ENCODE results near the gene KLHL35.

The KLHL35 gene, protein sequence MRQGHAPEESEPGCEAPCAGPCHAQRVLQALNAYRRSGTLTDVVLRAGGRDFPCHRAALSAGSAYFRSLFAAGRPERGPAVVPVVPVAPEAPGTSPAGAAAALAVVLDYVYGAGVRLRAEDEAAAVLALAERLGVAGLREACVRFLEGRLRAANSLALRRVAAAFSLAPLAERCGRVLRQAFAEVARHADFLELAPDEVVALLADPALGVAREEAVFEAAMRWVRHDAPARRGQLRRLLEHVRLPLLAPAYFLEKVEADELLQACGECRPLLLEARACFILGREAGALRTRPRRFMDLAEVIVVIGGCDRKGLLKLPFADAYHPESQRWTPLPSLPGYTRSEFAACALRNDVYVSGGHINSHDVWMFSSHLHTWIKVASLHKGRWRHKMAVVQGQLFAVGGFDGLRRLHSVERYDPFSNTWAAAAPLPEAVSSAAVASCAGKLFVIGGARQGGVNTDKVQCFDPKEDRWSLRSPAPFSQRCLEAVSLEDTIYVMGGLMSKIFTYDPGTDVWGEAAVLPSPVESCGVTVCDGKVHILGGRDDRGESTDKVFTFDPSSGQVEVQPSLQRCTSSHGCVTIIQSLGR

DNA sequence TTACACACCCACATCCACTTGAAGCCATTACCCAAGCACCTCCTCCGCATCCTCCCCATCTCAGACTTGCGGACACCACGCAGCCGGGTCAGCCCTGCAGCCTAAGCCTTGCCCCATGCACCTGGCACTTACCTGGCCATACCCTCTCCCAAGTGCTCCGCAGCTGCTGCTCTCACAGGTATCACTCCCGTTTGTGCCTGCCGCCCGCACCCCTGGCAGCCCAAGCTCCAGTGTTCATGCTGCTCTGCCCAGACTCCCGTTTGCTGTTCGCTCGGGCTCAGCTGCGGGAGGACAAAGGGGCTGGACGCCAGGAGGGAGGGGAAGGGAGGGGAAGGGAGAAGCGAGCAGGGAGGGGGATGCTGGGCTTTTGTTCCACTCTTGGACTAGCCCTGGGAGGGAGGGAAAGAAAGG is at the start of gene KLHL35:
Gene KLHL35 (minus strand): TSS at position 293 of the 411 bp plus-strand sequence. CDS start 2,574 bp downstream, outside the sequence.
- peak in 8 of 10 donors; percentile 40 to 92 (median 61) for DNase-seq
- intact Hi-C loops (cut with DNase I), result no loop called here

DNA sequence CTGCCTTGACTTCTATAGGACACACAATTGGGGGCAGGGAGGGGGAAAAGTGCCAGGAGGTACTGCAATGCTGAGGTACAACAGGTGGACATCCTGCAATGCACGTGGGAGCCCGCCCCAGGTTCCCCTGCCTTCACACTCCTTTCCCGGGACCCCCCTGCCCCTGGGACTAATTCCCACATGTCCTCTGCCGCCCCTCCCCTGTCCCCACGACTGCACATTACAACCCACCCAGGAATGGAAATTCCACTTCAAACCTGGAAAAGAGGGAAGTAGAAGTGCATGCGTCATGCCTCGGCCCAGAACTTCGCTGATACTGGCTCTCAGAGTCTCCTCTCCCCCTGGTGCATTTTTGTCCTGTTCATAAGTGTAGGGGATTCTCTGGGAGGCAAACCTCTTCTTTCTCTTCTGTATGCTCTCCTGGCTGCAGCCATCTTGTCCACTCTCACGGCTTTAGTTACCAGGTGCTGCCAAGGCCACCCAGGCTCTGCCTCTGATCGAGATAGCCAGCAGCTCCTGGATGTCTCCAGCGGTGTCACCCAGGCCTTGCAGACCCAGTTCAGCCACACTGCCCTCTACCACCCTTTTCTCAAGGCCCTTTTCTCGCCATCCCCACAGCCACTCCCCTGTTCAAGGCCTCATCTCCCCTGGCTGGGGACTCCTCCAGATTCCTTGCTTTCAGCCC is 49.1 kb upstream of the KLHL35 start:
- intact Hi-C loops (cut with DNase I), result no loop called here
- DNase-seq, result peak in 1 of 10 donors; percentile 47

DNA sequence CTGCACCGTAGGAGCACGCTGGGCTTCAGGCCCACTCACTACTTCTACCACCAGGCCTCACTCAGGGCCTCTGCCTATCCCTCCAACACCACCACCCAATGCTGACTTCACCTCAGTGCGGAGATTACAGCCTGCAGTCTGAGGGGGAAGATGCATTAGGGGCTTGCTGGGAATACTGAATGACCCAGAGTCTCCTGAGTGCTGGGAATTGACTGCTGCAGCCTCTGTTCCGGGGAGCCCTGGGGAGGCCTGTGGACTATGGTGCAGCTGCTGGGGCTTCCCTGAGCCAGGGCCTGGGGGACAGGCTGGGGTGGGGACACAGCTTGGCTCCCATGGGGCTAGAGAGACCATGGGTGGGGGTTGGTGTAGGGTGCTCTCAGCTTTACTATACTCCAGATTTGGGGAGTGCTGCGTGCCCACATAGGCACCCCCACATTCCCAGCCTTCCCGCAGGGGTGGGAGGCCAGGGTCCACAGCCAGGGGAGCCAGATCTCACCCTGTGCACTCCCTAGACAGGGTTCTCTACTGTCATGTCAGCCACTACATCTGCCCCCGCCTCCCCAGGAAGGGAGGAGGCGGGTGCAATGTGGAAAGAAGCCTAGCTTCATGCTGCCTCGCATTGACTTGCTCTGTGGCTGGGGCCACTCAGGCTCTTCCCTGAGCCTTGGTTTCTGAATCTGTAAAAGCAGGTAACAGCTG is 48.4 kb upstream of the KLHL35 start:
- intact Hi-C loops (cut with DNase I), result no loop called here
- DNase-seq, result peak in 1 of 10 donors; percentile 47

DNA sequence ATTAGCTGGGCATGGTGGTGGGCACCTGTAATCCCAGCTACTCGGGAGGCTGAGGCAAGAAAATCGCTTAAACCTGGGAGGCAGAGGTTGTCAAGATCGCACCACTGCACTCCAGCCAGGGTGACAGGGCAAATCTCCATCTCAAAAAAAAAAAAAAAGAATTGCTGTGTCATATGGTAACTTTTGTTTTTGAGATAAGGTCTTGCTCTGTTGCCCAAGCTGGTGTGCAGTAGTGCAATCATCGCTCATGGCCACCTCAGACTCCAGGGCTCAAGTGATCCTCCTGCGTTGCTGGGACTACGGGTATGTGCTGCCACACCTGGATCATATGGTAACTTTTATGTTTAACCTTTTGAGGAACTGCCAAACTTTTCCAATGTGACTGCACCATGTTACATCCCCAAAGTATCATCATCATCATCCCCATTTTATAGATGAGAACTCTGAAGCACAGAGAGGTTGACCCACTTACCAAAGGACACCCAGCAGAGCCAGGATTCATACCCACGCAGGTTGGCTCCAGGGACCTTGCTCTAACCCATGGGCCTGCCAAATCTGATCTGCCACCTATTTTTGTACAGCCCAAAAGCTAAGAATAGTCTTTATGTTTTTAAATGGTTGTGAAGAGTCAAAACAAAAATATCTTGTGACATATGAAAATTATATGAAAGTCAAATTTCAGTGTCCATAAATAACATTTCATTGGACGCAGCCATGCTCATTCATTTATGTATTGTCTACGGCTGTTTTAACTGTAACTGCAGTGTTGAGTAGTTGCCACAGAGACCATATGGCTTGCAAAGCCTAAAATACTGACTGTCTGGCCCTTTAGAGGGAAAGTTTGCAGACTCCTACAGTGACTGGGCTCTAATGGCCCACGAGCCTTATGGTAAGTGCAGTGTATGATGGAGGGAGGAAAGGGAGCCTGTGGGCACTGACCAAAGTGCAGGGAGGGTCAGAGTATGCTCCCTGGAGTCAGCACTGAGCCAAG is 47.5 kb upstream of the KLHL35 start:
- peak in 1 of 10 donors; percentile 24 for DNase-seq
- intact Hi-C loops (cut with DNase I), result no loop called here

DNA sequence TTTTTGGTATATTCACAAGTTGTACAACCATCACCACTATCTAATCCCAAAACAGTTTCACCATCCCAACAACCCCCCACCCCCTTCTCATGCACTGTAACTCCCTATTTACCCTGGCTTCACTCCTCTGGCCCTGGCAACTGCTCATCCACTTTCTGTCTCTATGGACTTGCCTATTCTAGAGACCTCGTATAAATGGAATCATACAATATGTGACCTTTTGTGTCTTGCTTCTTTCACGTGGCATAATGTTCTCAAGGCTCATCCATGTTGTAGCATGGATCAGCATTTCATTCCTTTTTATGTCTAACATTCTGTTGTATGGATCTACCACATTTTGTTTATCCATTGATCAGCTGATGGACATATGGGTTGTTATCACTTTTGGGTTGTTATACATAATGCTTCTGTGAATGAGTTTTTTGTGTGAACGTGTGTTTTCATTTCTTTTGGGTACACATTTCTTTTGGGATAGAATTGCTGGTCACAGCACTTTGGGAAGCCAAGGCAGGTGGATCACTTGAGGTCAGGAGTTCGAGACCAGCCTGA is 46.7 kb upstream of the KLHL35 start:
- intact Hi-C loops (cut with DNase I), result no loop called here

DNA sequence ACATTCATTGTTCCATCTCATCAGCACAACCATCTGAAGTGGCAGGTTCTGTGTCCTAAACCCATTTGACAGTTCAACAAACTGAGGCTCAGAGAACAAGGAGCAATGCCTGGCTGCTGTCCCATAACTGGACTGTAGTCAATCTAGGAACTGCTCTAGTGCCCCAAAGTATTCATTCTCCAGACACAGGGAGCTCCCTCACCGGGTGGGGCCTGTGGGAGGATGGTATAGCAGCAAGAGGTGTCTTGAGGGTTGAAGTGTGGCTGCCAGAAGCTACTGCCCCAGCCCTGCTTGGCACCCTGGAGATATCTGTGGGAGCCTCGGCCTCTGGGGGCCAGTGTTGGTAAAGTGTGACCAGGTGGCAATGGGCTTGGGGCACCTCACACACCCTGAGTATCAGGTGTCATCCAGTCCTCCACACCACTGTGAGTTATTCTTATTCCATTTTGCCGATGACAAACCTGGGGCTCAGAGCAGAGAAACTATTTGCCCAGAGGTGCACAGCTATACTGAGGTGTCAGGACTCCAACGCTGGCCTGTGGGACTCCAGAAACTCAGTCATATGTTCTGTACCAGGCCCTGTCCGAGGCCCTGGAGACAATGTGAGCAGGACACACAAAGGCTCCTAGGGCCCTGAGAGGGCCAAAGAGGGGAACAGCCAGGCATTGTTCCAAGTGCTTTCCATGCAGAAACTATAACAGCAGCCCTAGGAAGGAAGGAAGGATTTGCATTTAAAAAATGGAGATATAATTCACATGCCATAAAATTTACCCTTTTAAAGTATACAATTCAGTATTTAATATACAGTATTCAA is 46.0 kb upstream of the KLHL35 start:
- intact Hi-C loops (cut with DNase I), result no loop called here
- DNase-seq, result peak in 1 of 10 donors; percentile 54

More for the DNA sequence above, 46.7 kb upstream of the KLHL35 start:
- no peak for DNase-seq

DNA sequence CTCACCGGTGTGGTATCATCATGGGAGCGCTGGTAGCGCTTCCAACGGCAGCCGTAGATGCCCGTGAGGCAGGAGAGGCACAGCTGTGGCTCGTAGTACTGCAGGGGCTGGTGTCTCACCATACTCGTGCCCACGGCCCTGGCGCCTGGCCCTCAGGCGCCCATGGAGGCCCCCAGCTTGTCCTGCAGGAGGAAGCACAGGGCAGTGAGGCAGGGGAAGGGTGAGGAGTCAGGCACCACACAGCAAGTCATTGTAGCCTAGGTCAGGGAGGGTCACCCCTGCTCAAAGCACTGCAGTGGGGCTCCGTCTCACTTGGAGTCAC is 44.6 kb upstream of the KLHL35 start:
- intact Hi-C loops (cut with DNase I), result no loop called here
- DNase-seq, result peak in 1 of 10 donors; percentile 46

DNA sequence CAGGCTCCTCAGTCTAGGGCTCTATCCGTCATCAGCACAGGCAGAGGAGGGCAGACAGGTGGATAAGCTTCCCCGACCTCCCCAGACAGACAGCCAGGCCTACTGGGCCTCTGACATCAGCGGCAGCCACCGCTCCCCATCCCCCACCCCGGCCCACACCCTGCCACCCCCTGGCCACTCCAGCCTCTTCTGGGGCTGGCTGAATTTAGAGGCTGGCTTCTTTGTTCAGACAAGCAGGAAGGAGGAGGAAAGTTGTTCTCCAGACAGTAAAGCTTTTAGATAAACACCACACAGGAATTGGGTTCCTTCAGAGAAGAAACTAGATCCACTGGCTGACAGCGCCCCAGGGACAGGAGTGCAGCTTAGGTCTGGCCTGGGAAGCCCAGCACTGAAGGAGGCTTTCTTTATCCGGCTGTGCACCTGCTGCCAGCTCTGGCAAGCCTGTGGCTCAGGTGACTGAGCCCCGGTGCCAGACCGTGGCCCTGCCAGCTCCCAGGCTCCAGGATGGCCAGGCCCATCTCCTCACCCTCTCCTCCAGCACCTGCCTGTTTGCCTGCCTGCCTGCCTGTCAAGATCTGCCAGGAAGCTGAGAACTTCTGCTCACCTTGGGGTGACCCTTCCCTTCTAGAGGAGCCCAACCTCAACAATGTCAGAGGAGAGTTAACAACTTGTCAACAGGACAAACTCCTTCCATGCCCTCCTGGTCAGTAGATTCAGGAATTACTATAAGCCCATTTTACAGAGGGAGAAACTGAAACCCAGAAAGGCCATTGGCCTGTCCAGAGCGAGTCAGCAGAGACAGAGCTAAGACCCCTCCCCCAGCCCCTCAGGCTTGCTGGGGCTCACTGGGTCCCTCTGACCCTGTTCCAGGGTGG is 44.0 kb upstream of the KLHL35 start:
- peak in 1 of 10 donors; percentile 50 for DNase-seq
- intact Hi-C loops (cut with DNase I), result no loop called here

DNA sequence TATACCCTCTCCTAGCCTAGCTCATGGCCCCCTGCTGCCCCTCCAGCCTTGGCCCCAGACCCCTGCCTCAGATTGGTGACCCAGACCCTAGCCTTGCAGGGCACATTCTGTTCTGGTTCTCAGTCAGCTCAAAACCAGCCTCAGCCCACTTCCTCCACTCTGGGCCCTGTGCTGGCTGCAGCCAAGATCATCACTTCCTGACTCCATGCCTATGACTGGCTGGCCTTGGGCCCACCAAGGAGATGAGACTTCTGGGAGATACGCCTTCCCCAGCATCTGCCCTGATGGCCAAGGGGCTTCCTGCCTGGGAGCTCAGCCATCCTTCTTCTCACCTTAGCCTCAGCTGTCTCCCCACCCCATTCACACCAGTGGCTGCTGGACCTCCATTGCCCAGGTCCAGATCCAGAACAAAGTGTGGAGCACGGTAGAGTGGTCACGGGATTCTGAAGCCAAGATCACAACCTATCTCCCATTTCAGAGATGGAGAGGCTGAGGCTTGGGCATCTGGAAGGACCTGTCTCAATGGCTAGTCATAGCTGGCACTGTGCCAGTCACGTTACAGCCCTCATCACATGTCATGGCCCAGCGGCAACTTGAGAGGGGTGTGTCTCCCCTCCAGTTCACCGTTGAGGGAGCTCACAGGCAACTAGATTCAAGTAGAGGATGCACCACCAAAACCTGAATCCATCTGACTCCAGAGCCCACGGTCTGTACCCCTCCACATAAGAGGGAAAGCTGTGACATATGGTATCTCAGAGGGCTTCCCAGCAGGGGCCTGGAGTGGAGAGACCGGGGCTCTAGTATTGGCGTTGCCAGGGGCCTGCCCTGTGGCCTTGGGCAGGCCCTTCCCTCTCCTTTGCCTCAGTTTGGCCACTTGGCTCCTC is 43.0 kb upstream of the KLHL35 start:
- peak in 1 of 10 donors; percentile 57 for DNase-seq
- intact Hi-C loops (cut with DNase I), result no loop called here

DNA sequence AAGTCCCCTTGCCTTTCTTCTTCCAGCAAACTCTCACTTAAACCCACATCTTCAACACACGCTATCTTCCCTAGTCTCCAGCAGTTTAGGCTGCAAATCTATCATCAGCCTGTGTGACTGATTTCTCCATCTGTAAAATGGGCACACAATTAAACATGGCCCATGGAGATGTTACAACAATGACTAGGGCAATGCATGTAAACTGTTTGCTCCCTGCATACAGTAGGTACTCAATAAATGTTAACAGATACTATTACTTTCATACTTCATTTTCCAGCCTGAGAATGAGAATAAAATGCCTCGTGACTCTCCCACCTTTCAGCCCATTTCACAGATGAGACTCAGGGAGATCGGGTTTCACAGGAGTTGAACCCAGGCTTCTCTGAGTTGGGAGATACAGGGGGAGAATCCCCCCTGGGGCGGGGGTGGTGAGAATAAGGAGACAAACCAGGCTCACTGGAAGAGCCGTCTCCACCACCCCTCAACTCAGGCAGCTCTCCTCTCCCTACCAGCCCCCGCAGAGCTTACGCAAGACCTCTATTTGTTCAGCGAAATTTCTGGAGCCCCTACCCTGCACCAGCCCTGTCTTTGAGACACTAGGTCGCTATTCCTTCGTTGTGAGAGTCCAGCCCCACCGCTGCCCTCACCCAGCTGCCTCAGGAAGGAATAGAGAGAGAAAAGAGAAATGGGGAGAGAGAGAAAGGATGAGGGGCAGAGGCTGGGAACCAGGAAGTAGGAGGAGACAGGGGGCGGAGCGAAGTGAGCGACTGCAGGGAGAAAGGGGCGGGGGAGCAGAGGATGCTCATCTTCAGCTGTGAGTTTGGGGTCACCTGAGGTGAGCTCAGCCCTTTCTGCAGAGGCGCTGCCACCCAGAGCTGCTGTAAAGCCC is 42.1 kb upstream of the KLHL35 start:
- DNase-seq, result peak in 4 of 10 donors; percentile 21 to 88 (median 52)
- intact Hi-C loops (cut with DNase I), result no loop called here

DNA sequence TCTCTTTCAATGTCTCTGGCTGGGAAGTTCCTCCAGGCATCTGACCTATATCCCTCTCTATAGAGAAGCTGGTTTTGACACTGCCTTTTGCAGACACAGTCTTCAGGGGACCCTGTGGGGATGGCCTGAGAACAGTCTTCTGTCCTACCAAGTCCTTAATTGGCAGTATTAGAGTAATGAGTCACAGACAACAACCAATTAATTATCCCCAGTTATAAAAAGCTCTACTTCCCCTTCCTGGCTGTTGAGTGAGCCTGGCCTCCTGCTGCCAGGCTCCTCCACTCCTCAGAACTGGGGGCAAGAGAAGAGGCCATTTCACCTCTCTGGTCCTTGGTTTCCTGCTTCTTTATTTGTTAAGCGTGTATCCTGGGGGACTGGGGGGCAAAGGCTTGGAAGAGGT is 41.2 kb upstream of the KLHL35 start:
- intact Hi-C loops (cut with DNase I), result no loop called here

DNA sequence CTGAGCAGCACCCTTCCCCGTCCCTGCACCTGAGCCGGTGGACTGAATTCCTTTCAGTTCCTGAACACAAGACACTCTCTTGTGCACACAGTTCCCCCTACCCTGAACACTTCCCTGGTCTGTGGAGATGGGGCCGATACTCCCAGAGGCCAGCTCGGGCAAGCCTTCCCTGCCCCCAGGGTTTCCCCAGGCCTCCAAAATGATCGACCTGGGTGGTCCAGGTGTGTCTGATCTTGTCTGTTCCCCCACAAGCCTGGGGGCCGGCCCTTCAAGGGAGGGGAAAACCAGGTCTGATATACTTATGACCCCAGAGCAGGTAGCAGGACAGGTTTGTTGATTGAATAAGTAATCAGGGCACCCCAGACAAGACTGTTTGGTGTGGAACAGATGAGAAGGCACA is 40.7 kb upstream of the KLHL35 start:
- intact Hi-C loops (cut with DNase I), result no loop called here
- peak in 1 of 10 donors; percentile 31 for DNase-seq

More for the DNA sequence above, 41.2 kb upstream of the KLHL35 start:
- peak in 1 of 10 donors; percentile 0 for DNase-seq

DNA sequence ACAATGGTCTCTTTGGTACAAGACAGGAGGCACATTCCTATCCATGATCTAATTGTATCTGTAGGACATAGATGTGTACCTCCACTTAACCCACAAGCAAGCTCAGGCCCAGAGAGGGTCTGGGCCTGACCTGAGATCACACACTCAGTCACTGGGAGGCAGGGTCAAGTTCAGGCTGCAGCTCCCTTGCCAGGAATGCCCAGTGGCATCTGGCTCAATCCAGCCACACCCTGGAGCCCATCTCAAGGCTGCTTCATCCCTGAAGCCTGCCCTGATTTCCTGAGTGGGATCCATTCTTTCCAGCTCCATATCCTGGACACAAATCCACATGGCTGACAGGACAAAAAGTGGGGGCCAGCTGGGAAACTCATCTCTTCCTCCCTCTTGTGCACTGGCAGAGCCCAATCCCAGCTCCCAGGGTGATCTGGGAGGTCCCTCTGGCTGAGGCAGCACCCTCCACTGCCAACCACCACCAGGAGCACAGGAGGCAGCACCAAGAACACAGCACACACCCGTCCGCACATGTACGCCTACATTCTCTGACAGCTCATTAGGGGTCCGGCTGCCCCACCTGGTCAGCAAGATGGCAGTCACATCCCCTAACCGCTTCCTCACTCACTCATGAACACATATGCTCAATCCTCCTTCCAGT is 39.2 kb upstream of the KLHL35 start:
- DNase-seq, result peak in 2 of 10 donors; percentile 15 to 59
- intact Hi-C loops (cut with DNase I), result no loop called here

DNA sequence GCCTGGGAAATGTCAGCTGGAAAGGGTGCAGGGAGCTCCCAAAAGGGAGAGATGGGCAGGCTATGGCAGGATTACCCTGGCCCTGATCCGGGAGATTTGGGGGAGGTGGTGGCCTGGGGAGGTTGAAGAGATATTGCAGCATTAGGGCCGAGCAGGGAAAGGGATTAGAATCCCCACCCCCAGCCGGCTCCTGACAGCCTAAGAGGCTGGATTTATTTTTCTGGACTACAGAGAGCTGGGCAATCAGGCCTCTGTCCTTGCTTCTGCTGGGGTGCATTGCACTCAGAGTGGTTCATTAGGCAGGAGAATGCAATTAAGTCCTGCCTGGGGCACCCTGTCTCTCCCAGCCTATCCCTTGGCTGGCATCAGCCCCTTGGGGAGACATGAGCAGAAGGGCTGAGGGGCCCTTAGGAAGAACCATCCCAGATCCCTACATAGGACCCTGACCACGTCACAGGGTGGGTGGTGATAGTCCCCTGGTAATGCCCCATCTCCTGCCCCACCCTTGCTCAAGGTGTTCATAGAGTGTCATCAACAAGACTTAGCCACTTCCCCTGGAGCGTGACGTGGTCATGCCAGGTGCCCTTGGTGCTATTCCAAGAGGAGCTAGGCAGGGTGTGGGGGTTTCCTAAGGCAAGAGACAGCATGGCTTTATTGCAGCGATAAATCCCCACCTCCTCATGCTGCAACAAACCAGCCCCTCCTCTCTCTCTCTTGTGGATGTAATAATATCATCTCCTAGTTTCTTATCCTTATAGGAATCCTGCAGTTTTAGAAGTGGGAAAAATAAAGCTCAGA is 38.4 kb upstream of the KLHL35 start:
- intact Hi-C loops (cut with DNase I), result no loop called here
- peak in 2 of 10 donors; percentile 13 to 22 for DNase-seq
